HUES64 (cell line): Measurements from ENCODE around the gene TMBIM4.

Experiments used
- H3K27ac ChIP-seq: 2 replicates; pipeline ENCODE4 v1.7.0; 2013; ENCODE audit warnings: low read depth, low read length, inconsistent platforms
- H3K27me3 ChIP-seq: 2 replicates; pipeline ENCODE4 v1.6.1; 2013; ENCODE audit warnings: mild to moderate bottlenecking, low read length; ENCODE audit not compliant: insufficient read depth
- H3K36me3 ChIP-seq: 2 replicates; pipeline ENCODE4 v1.6.1; 2013; ENCODE audit warnings: mild to moderate bottlenecking, low read length; ENCODE audit not compliant: insufficient read depth
- H3K4me1 ChIP-seq: 2 replicates; pipeline ENCODE4 v1.6.1; 2013; ENCODE audit warnings: mild to moderate bottlenecking, low read length, moderate library complexity; ENCODE audit not compliant: insufficient read depth
- H3K4me3 ChIP-seq: 2 replicates; pipeline ENCODE4 v1.5.1; 2013; ENCODE audit warnings: mild to moderate bottlenecking, low read length, moderate library complexity
- H3K9ac ChIP-seq: 2 replicates; pipeline ENCODE4 v1.6.1; 2013; ENCODE audit warnings: mild to moderate bottlenecking, low read depth, low read length
- H3K9me3 ChIP-seq: 2 replicates; pipeline ENCODE4 v1.6.1; 2013; ENCODE audit warnings: low read depth, low read length; ENCODE audit not compliant: insufficient read depth
- WGBS: fragments of 150-250, 120-280 bp; methylation state at CpG from one replicate; pipeline ENCODE4 v1.1.7; 2013; ENCODE audit warnings: missing lambda C conversion rate; 5-methylcytosine and 5-hydroxymethylcytosine counted together

The TMBIM4 gene

DNA sequence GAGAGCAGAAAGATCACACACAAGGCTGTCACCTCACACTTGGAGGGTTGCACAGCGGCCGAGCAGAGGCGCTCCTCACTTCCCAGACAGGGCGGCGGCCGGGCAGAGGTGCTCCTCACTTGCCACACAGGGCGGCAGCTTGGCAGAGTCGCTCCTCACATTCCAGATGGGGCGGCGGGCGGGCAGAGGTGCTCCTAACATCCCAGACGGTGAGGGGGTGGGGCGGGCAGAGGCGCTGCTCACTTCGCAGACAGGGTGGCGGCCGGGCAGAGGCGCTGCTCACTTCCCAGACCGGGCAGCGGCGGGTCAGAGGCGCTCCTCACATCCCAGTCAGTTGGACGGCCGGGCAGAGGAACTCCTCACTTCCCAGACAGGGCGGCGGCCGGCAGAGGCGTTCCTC is 9.1 kb downstream of the TMBIM4 start:
- Histone ChIP-seq H3K27me3 (no peaks in the 10 kb centered on the region), H3K27ac (no peak overlapping the region), H3K4me1 (no peaks in the 10 kb centered on the region), H3K9ac (no peak overlapping the region), H3K36me3 (peaks cover 8% of the 10 kb centered on the region; the same call in 1 of the 2 replicates), H3K9me3 (peaks cover 7% of the 10 kb centered on the region; the same call in 1 of the 2 replicates), H3K4me3 (no peak overlapping the region)
- WGBS: 93% methylated on average over 28 of the region's 28 CpGs

DNA sequence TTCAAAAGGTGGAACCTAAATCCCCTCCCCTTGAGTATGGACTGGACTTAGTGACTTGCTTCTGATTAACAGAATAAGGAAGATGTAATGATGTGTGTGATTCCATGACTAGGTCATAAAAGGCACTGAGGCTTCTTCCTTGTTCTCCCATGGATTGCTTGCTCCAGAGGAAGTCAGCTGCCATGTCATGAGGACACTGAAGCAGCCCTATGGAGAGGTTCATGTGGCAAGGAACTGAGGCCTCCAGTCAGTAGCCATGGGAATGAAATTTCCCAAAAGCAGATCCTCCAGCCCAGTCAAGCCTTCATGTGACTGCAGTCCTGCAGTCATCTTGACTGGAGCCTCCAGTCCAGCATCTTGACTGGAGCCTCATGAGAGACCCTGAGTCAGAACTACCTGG is 10.7 kb downstream of the TMBIM4 start:
- Histone ChIP-seq H3K36me3 (peaks cover 8% of the 10 kb centered on the region; the same call in 1 of the 2 replicates), H3K9ac (no peak overlapping the region), H3K27me3 (no peaks in the 10 kb centered on the region), H3K4me3 (no peak overlapping the region), H3K4me1 (no peaks in the 10 kb centered on the region), H3K9me3 (no peaks in the 10 kb centered on the region), H3K27ac (no peak overlapping the region)

DNA sequence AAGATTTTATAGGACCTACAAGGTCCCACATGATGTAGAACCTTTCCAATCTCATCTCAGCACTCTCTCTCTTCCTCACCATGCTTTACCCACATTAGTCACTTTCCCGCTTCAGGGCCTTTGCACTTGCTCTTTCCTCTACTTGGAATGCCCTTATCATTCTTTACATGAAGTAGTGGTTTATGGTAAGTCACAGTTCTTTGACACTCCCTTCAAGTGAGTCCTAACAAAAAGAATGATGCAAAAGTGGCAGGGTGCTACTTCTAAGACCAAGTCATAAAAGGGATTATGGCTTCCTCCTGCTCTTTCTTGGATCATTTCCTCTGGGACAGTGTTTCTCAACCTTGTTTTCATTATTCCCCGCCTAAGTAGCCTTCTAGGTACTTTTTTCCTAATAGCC is 13.1 kb downstream of the TMBIM4 start:
- H3K9ac ChIP-seq: no peak overlapping the region
- H3K27ac ChIP-seq: no peak overlapping the region
- WGBS: 97% methylated on average over 2 of the region's 2 CpGs
- no peak overlapping the region for H3K4me3 ChIP-seq
- no peaks in the 10 kb centered on the region for H3K9me3 ChIP-seq
- peaks cover 8% of the 10 kb centered on the region; the same call in 1 of the 2 replicates for H3K36me3 ChIP-seq
- H3K27me3 ChIP-seq: no peaks in the 10 kb centered on the region
- no peaks in the 10 kb centered on the region for H3K4me1 ChIP-seq

DNA sequence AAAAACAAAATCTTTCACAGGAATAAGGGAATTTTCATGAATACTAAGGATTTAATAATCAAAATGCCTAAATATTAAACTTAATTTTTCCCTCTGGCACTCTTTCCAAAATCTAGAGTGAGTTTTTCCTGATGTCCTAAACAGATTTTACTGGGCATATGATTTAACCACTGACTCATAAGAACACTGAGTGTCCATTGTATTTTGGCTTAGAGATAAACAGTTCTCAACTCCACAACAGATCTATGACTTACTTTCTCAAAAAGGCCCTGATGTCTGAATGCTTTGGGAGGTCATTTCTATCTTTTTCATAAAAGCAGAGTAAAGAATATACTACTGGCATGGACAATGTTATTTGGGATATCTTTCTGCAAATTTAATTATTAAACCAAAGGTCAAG is 15.0 kb downstream of the TMBIM4 start:
- Histone ChIP-seq H3K9ac (no peak overlapping the region), H3K9me3 (no peaks in the 10 kb centered on the region), H3K36me3 (peaks cover 4% of the 10 kb centered on the region; the same call in 1 of the 2 replicates), H3K27ac (no peak overlapping the region), H3K4me1 (no peaks in the 10 kb centered on the region), H3K27me3 (no peaks in the 10 kb centered on the region), H3K4me3 (no peak overlapping the region)

DNA sequence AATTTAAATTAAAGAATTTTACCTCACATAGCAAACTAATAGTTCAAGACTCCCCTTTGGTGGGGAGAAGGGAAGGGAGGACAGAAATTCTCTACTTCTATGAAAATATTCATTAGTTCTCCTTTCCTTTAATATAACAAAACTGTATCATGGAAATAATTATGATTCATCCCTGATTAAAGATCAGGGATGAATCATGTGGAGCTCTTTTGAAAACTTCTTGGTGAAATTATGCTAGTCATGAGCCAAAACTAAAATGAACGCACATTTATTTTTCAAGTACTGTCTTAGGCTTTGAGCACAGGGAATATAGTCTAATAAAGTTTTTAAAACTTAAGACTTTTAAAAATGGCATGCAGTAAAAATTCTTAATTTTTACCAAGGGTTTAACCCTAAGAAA is 17.1 kb downstream of the TMBIM4 start:
- Histone ChIP-seq H3K9ac (no peak overlapping the region), H3K27me3 (no peaks in the 10 kb centered on the region), H3K4me3 (no peak overlapping the region), H3K9me3 (no peaks in the 10 kb centered on the region), H3K36me3 (no peaks in the 10 kb centered on the region), H3K27ac (no peak overlapping the region), H3K4me1 (no peaks in the 10 kb centered on the region)
- 100% methylated on average over 1 of the region's 1 CpG for WGBS

DNA sequence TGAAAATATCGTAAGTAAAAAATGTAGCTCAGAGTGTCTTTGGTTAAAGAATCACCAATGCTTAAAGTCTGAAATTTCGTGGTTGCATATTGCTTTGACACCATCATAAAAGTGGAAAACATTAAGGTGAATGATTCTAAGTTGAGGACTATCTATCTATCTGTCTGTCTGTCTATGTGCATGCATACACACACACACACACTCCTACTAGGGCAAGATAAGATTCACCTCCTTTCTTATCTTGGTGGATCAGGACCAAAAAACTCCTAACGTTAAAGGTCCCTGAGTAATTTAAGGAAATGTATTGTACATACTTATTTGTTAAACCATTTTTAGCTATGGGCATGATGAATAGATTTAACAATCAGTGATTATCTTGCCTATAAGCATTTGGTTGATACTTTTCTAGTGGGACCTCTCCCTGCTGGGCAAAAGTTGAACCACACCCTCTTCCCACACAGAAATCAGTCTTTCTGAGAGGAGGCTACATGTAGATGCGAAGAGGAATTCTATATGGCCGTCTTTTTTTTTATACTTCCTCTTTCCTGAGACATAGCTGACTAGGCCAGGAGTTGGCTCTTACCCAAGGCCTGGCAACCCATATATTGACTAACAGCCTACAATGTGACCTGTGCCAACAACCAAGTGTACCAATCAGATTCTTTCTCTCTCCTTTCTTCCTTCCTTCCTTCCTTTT is 19.9 kb downstream of the TMBIM4 start:
- H3K27me3 ChIP-seq: no peaks in the 10 kb centered on the region
- H3K4me3 ChIP-seq: no peak overlapping the region
- no peak overlapping the region for H3K9ac ChIP-seq
- no peaks in the 10 kb centered on the region for H3K9me3 ChIP-seq
- WGBS: 93% methylated on average over 4 of the region's 5 CpGs
- no peaks in the 10 kb centered on the region for H3K36me3 ChIP-seq
- no peak overlapping the region for H3K27ac ChIP-seq
- no peaks in the 10 kb centered on the region for H3K4me1 ChIP-seq

DNA sequence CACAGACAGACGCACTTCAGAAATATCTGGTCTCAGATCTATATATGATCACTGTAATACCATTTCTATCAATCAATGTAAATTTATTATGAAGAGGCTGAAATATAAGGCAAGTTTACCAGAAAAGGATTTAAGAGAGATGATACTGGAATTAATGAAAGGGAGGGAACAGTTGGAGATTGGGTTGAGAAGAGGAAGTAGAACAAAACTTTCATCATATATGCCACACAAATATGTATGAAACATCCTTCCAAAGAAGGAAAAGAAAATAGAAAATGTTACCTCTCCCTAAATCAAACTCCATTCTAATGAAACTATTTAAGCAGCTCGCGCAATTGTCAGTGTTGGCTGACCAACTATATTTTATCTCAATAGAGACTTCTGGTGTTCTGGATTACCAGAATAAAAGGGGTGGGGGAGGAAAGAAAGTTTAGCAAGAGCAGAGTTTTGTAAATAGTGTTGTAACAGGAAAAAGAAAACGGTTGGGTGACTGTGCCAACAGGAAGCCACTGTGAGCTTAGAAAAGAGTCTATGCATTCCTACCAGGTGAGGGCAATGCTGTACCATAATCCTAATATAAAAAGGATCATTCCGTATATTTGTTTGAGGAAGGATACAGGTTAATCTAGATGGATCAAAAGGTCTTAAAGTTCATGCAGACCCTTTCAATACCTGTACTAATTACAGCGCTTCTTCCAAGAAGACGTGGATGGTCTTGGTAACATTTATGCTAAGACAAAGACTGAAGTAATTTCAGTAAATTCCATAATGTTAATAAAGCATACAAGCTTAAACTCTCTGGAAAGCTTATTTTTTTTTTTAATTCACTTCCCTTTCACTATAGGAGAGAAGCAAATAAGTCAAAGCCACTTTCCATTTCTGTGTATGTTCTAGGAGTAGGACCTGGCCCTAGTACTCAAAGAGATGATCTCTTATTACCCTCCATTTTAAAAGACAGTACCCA is 24.7 kb downstream of the TMBIM4 start:
- Histone ChIP-seq H3K27ac (peak overlapping the region; percentile 14; the same call in 1 of the 2 replicates), H3K9me3 (peaks cover 21% of the 10 kb centered on the region), H3K9ac (no peak overlapping the region), H3K4me1 (no peaks in the 10 kb centered on the region), H3K27me3 (no peaks in the 10 kb centered on the region), H3K4me3 (no peak overlapping the region), H3K36me3 (peaks cover 23% of the 10 kb centered on the region)
- WGBS: 55% methylated on average over 5 of the region's 7 CpGs

DNA sequence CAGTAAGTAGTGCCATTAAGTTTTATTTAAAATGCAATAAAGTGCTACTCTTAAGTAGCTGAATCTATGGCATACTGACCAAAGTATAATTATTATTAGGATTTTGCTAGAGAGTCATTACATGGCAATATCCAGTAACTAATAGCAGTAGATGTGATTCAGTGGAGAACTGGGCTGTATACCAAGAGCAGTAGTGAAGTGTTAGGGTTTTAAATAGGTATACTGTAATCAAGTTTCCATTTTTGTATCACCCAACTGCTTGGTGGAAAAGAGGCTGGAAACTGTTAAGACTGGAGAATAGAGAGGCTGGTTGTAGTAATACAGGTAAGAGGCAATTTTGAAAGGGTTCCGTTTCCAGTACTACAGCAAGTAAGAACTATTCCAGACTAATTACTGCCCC is 25.9 kb downstream of the TMBIM4 start:
- Histone ChIP-seq H3K27ac (no peak overlapping the region), H3K9ac (no peak overlapping the region), H3K36me3 (peaks cover 29% of the 10 kb centered on the region), H3K4me1 (no peaks in the 10 kb centered on the region), H3K4me3 (no peak overlapping the region), H3K9me3 (peaks cover 27% of the 10 kb centered on the region), H3K27me3 (no peaks in the 10 kb centered on the region)
- WGBS: 100% methylated on average over 1 of the region's 1 CpG

DNA sequence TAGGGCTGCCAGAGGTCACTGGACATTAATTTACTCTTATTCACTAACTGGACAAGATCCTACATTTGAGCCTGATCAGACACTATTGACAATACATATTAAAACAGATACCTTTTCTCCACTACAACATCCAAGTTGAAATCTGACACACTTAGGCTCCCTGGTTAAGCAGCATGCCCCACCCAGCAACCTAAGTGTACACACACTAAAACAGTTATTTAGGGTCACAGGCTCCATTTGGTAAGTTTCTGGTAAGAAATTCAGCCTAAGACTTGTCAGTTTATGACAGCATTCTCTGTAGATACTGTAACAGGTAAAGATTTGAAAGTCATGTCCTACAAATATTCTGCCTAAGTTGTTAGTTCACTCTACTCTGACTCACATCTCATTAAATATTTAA is 27.0 kb downstream of the TMBIM4 start:
- Histone ChIP-seq H3K4me1 (no peaks in the 10 kb centered on the region), H3K27me3 (no peaks in the 10 kb centered on the region), H3K9ac (no peak overlapping the region), H3K27ac (no peak overlapping the region), H3K36me3 (peaks cover 37% of the 10 kb centered on the region), H3K4me3 (no peak overlapping the region), H3K9me3 (peaks cover 27% of the 10 kb centered on the region)

DNA sequence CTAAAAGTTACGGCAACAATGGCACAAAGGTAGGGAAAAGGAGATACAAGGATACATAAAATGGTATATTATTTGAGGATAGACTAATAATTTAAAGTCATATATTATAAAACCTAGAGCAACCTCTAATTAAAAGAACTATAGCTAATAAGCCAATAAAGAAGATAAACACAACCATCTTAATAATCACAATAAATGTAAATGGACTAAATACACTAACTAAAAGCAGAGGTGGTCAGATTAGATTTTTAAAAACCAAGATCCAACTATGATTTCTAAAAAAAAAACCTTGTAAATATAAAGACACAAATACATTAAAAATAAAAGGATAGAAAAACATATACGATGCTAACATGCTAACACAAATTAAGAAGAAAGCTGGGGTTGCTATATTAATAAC is 28.5 kb downstream of the TMBIM4 start:
- 100% methylated on average over 1 of the region's 2 CpGs for WGBS
- H3K36me3 ChIP-seq: peaks cover 50% of the 10 kb centered on the region
- H3K4me1 ChIP-seq: no peaks in the 10 kb centered on the region

DNA sequence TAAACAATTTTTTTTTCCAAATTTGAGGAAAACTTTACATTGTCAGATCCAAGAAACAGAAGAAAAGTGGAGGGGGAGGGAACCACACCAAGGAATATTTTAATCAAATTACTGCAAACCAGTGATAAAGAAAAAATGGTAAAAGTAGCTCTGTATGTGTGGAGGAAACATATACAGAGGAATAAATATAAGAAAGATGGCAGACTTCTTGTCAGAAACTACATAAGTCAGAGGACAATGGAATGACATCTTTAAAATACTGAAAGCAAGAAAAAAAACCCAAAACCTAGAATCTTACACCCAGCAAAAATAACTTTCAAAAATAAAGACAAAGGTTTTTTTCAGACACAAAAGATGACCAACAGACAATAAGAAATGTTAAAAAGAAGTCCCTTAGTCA is 29.1 kb downstream of the TMBIM4 start:
- peaks cover 54% of the 10 kb centered on the region for H3K36me3 ChIP-seq
- H3K4me3 ChIP-seq: no peak overlapping the region
- H3K9me3 ChIP-seq: peaks cover 27% of the 10 kb centered on the region
- H3K9ac ChIP-seq: no peak overlapping the region
- no peak overlapping the region for H3K27ac ChIP-seq
- no peaks in the 10 kb centered on the region for H3K4me1 ChIP-seq
- H3K27me3 ChIP-seq: no peaks in the 10 kb centered on the region

More for the DNA sequence above, 28.5 kb downstream of the TMBIM4 start:
- Histone ChIP-seq H3K4me3 (no peak overlapping the region), H3K9me3 (peaks cover 27% of the 10 kb centered on the region), H3K27me3 (no peaks in the 10 kb centered on the region), H3K27ac (no peak overlapping the region), H3K9ac (no peak overlapping the region)
